HepG2 (cell line): ENCODE measurements around the gene MXRA8. TPM values are rescaled to one million over a fixed set of nuclear protein-coding genes. Genes with fewer than 3 reads are reported as not detected.
A peak's percentile ranks its signal among the peaks of the same experiment; 100 is the strongest.

Experiments used
- ATAC-seq: fragments of 200-7000 bp; cut with Tn5 transposase; 3 replicates; pipeline ENCODE4 v1.9.1; 2020; ENCODE audit warnings: mild to moderate bottlenecking, moderate library complexity
- BruUV-seq: library from RNA; stranded (reverse); fragments of 400-500 nt; replicated peaks from 2 replicates; lab custom pipeline; 2021; lab: Mats Ljungman, UMichigan
- CTCF ChIA-PET: fragments of 300-600 bp; formaldehyde crosslinking; extraction: SDS; loops from one replicate; lab custom pipeline; 2021; ENCODE audit warnings: low total read pairs, inconsistent platforms, low intra/inter-chr PET ratio; lab: Yijun Ruan, JAX
- POLR2A ChIA-PET: fragments of 350-600 bp; sonication (Branson Sonifier 250); formaldehyde crosslinking; loops from one replicate; lab custom pipeline; 2020; ENCODE audit warnings: antibody characterized with exemption, inconsistent platforms; lab: Yijun Ruan, JAX
- DNase-seq: peaks from one replicate; pipeline ENCODE4 v3.0.0-alpha.2; 2015; ENCODE audit warnings: low spot score
- FAIRE-seq: peaks from 3 replicates; lab custom pipeline; 2011; peaks lifted over from hg19 to GRCh38; lab: Jason Lieb, UNC
- H2AFZ ChIP-seq: one replicate; pipeline ENCODE4 v1.6.1; 2011; ENCODE audit warnings: low read length, inconsistent platforms
- H3K27ac ChIP-seq: fragments of 300-600 bp; 3 replicates; pipeline ENCODE4 v1.8.0; 2011; ENCODE audit warnings: mixed run types, mild to moderate bottlenecking, mixed read lengths, low read length, inconsistent platforms; ENCODE audit not compliant: insufficient read depth; ENCODE audit errors: extremely low read length
- H3K27me3 ChIP-seq, 2 experiments: fragments of 200-600 bp in 1 of 2; 2 replicates in 1 of 2; 3 replicates in 1 of 2; pipeline versions ENCODE4 v1.6.0 to v1.8.0; 2011; ENCODE audit warnings: low read length in 2 of 2, mild to moderate bottlenecking in 2 of 2, moderate library complexity in 2 of 2, inconsistent platforms in 1 of 2; ENCODE audit not compliant: insufficient read depth in 2 of 2, control insufficient read depth in 1 of 2
- H3K36me3 ChIP-seq, 2 experiments: fragments of 200-600 bp in 1 of 2; replicated peaks in 1 of 2; 2 replicates in 1 of 2; 3 replicates in 1 of 2; pipeline versions ENCODE4 v1.5.1 to v1.8.0; 2011; ENCODE audit warnings: low read length in 2 of 2, inconsistent platforms in 1 of 2; ENCODE audit not compliant: insufficient read depth in 2 of 2, control insufficient read depth in 1 of 2
- H3K4me1 ChIP-seq: 2 replicates; pipeline ENCODE4 v1.5.1; 2012; ENCODE audit warnings: low read length, inconsistent platforms; ENCODE audit not compliant: insufficient read depth
- H3K4me2 ChIP-seq: 2 replicates; pipeline ENCODE4 v1.6.0; 2011; ENCODE audit warnings: low read depth, low read length, inconsistent platforms
- H3K4me3 ChIP-seq, 3 experiments: fragments of 200-600 bp in 1 of 3; sonication (generic), shearing (Covaris generic) in 1 of 3; replicated peaks in 1 of 3; 2 replicates each; pipeline ENCODE4 v1.5.1; 2011 to 2016; ENCODE audit warnings: low read length in 3 of 3, inconsistent platforms in 2 of 3, low read depth in 2 of 3, mild to moderate bottlenecking in 2 of 3, control low read depth in 1 of 3, mixed read lengths in 1 of 3; ENCODE audit not compliant: insufficient read depth in 1 of 3
- H3K79me2 ChIP-seq: one replicate; pipeline ENCODE4 v1.6.1; 2011; ENCODE audit warnings: low read length, inconsistent platforms; ENCODE audit not compliant: insufficient read depth
- H3K9ac ChIP-seq: 2 replicates; pipeline ENCODE4 v1.6.0; 2011; ENCODE audit warnings: mild to moderate bottlenecking, low read depth, low read length, inconsistent platforms; ENCODE audit not compliant: insufficient read depth
- H3K9me3 ChIP-seq: 2 replicates; pipeline ENCODE4 v1.5.1; 2012; ENCODE audit warnings: mild to moderate bottlenecking, low read length
- H4K20me1 ChIP-seq: 2 replicates; pipeline ENCODE4 v1.6.0; 2011; ENCODE audit warnings: inconsistent platforms, mild to moderate bottlenecking, low read length, moderate library complexity; ENCODE audit not compliant: insufficient read depth
- AGO2 ChIP-seq: fragments of 200-400 bp; formaldehyde crosslinking; optimal IDR thresholded peaks from 2 replicates; pipeline ENCODE3; 2017; ENCODE audit warnings: mild to moderate bottlenecking, low read depth, low read length, moderate library complexity
- AKAP8 ChIP-seq: sonication (generic); formaldehyde crosslinking; IDR thresholded peaks from 2 replicates; pipeline ENCODE4 v1.5.1; 2020; ENCODE audit warnings: mild to moderate bottlenecking, missing genetic modification reagents
- CEBPB ChIP-seq: IDR thresholded peaks from 2 replicates; pipeline ENCODE4 v1.6.1; 2011; ENCODE audit warnings: low read depth, low read length, improper control_type of control experiment, borderline replicate concordance
- GLMP ChIP-seq: sonication (generic); formaldehyde crosslinking; IDR thresholded peaks from 2 replicates; pipeline ENCODE4 v1.9.0; 2021; ENCODE audit warnings: missing genetic modification reagents, mild to moderate bottlenecking, borderline replicate concordance
- HDAC1 ChIP-seq: sonication (generic); formaldehyde crosslinking; IDR thresholded peaks from 2 replicates; pipeline ENCODE4 v1.5.1; 2020; ENCODE audit warnings: mild to moderate bottlenecking, missing genetic modification reagents
- HDAC2 ChIP-seq: sonication (generic); formaldehyde crosslinking; IDR thresholded peaks from 2 replicates; pipeline ENCODE4 v1.4.0; 2020; ENCODE audit warnings: missing genetic modification reagents
- HNRNPL ChIP-seq: fragments of 200-400 bp; formaldehyde crosslinking; IDR thresholded peaks from 2 replicates; pipeline ENCODE4 v1.6.1; 2017; ENCODE audit warnings: mild to moderate bottlenecking, low read depth, low read length
- MAFG ChIP-seq: sonication (generic); formaldehyde crosslinking; IDR thresholded peaks from 2 replicates; pipeline ENCODE4 v1.5.1; 2020; ENCODE audit warnings: mild to moderate bottlenecking, missing genetic modification reagents
- POLR2G ChIP-seq: fragments of 200-400 bp; formaldehyde crosslinking; IDR thresholded peaks from 2 replicates; pipeline ENCODE4 v1.6.1; 2018; ENCODE audit warnings: mild to moderate bottlenecking, low read depth, low read length, moderate library complexity
- RBFOX2 ChIP-seq: fragments of 200-400 bp; formaldehyde crosslinking; IDR thresholded peaks from 2 replicates; pipeline ENCODE4 v1.6.1; 2017; ENCODE audit warnings: low read depth, mild to moderate bottlenecking, low read length
- RXRB ChIP-seq: IDR thresholded peaks from 2 replicates; pipeline ENCODE4 v1.6.1; 2016; ENCODE audit warnings: borderline replicate concordance, missing genetic modification reagents, missing compliant biosample characterization
- SP2 ChIP-seq: sonication (generic); formaldehyde crosslinking; IDR thresholded peaks from 2 replicates; pipeline ENCODE4 v1.5.1; 2020; ENCODE audit warnings: mild to moderate bottlenecking, missing genetic modification reagents
- ZNF124 ChIP-seq: sonication (generic); formaldehyde crosslinking; IDR thresholded peaks from 2 replicates; pipeline ENCODE4 v1.4.0; 2020; ENCODE audit warnings: missing genetic modification reagents
- ZNF772 ChIP-seq: sonication (generic); formaldehyde crosslinking; IDR thresholded peaks from 2 replicates; pipeline ENCODE4 v1.5.0; 2020; ENCODE audit warnings: mild to moderate bottlenecking, missing genetic modification reagents
- ZNF790 ChIP-seq: sonication (generic); formaldehyde crosslinking; IDR thresholded peaks from 2 replicates; pipeline ENCODE4 v1.8.0; 2022; ENCODE audit warnings: missing genetic modification reagents, mild to moderate bottlenecking, borderline replicate concordance
- ZNF83 ChIP-seq: sonication (generic); formaldehyde crosslinking; IDR thresholded peaks from 2 replicates; pipeline ENCODE4 v1.4.0; 2020; ENCODE audit warnings: missing genetic modification reagents, mild to moderate bottlenecking, borderline replicate concordance
- ZNF850 ChIP-seq: sonication (generic); formaldehyde crosslinking; conservative IDR thresholded peaks from 2 replicates; pipeline ENCODE4 v1.9.0; 2021; ENCODE audit warnings: mild to moderate bottlenecking, missing genetic modification reagents
- WGBS: methylation state at CpG from one replicate; pipeline ENCODE4 v1.1.6; 2017; ENCODE audit warnings: low lambda C conversion rate; 5-methylcytosine and 5-hydroxymethylcytosine counted together
- in situ Hi-C: cut with HindIII; loops from 2 replicates; pipeline ENCODE4 v1.10.0; 2017; ENCODE audit warnings: low pct_unique_long_range_greater_than_20kb; ENCODE audit not compliant: extremely low pct_ligation_motif_present
- intact Hi-C: fragments of 100-400 bp; cut with micrococcal nuclease; formaldehyde crosslinking; loops from one replicate; pipeline ENCODE4 v1.10.0; 2022; ENCODE audit not compliant: unreplicated experiment
- polyA plus RNA-seq, 8 experiments: library from polyadenylated mRNA; depleted of rRNA in 3 of 8; stranded (reverse) in 7 of 8; unstranded in 1 of 8; fragments of >200 nt; fragmentation: Illumina TruSeq in 4 of 8; extraction: Trizol in 4 of 8; gene quantifications; 2 replicates each; pipeline versions ENCODE4 v1.2.1 to v1.2.3, GENCODE V29; 2011 to 2016; ENCODE audit warnings: low read depth in 4 of 8, missing spikeins in 1 of 8, mixed read lengths in 1 of 8; ENCODE audit not compliant: insufficient read depth in 1 of 8
- total RNA-seq, 5 experiments: library from RNA; depleted of rRNA; stranded (reverse); fragments of >200 nt; fragmentation: Illumina TruSeq; extraction: Trizol; gene quantifications; 2 replicates each; pipeline ENCODE4 v1.2.3, GENCODE V29; 2016; ENCODE audit warnings: low read depth in 1 of 5

Gene MXRA8
- total and polyA plus RNA-seq, 2 of the 13 experiments (the other 11 are each of a cell fraction or from before 2014, with no cell fraction given): 19.8 to 44.8 TPM

- no peak overlapping the region for H3K4me3 ChIP-seq
- 96% methylated on average over 16 of the region's 37 CpGs for WGBS
- H3K4me2 ChIP-seq: no peak overlapping the region
- peaks cover 20% of the 10 kb centered on the region for H3K4me1 ChIP-seq
- TF ChIP-seq HDAC1 (no peak), ZNF772 (CRISPR knock-in tag) (no peak), POLR2G (0 out of 2 replicates have a peak, but pooled peaks have one; percentile 10), AGO2 (peak; percentile 81), HDAC2 (no peak)
- TF ChIP-seq, all 625 proteins: peak for 2
- CTCF ChIA-PET: no interaction called here
- POLR2A ChIA-PET: no interaction called here
- BruUV-seq: no TSS peak
- Histone ChIP-seq H3K27me3 (no peaks in the 10 kb centered on the region), H3K27ac (no peak overlapping the region), H4K20me1 (peaks cover 5% of the 10 kb centered on the region; the same call in 1 of the 2 replicates), H3K36me3 (peaks cover 16 to 53% of the 10 kb centered on the region in 2 experiments; a peak in 4 of 5 replicates), H3K79me2 (peaks cover 2% of the 10 kb centered on the region), H2AFZ (no peak overlapping the region), H3K9me3 (no peaks in the 10 kb centered on the region), H3K9ac (no peak overlapping the region)
- ATAC-seq: no peak
- no peak for DNase-seq
- FAIRE-seq: no peak
- in situ Hi-C loops (no loop called here), intact Hi-C loops (no loop called here)
Observed at GRCh38 chr1:1313500-1314236, 44.7 kb downstream of the MXRA8 start.

- no peak for DNase-seq
- intact Hi-C loops: no loop called here
- 96% methylated on average over 30 of the region's 49 CpGs for WGBS
- no peak for ATAC-seq
- H3K4me1 ChIP-seq: peaks cover 20% of the 10 kb centered on the region
- no peaks in the 10 kb centered on the region for H3K27me3 ChIP-seq
- H2AFZ ChIP-seq: no peak overlapping the region
- BruUV-seq: TSS peak; percentile 41
- CTCF ChIA-PET: no interaction called here
- FAIRE-seq: no peak
- no peaks in the 10 kb centered on the region for H3K9me3 ChIP-seq
- peaks cover 2% of the 10 kb centered on the region for H3K79me2 ChIP-seq
- no peak overlapping the region for H3K9ac ChIP-seq
- no peak overlapping the region for H3K4me2 ChIP-seq
- in situ Hi-C loops: no loop called here
- H3K4me3 ChIP-seq: no peak overlapping the region
- POLR2A ChIA-PET: no interaction called here
- H3K27ac ChIP-seq: no peak overlapping the region
- peaks cover 16 to 49% of the 10 kb centered on the region in 2 experiments; a peak in 4 of 5 replicates for H3K36me3 ChIP-seq
- H4K20me1 ChIP-seq: no peaks in the 10 kb centered on the region
- TF ChIP-seq ZNF124 (CRISPR knock-in tag) (no peak), AKAP8 (CRISPR knock-in tag) (peak; percentile 62; the same call in 1 of the 2 replicates), AGO2 (peak; percentile 82), RXRB (CRISPR knock-in tag) (no peak), RBFOX2 (peak; percentile 70), ZNF850 (CRISPR knock-in tag) (no peak), SP2 (CRISPR knock-in tag) (no peak), MAFG (CRISPR knock-in tag) (no peak), CEBPB (no peak), ZNF790 (CRISPR knock-in tag) (no peak), HNRNPL (peak; percentile 52; the same call in 1 of the 2 replicates), ZNF83 (CRISPR knock-in tag) (no peak), GLMP (no peak)
Observed at GRCh38 chr1:1312450-1313314, 45.7 kb downstream of the MXRA8 start.
